Endothelial cell (in vitro differentiated cells): ENCODE results near the gene TMEM175. TPM values are rescaled to one million over a fixed set of nuclear protein-coding genes. Genes with fewer than 3 reads are reported as not detected.
"Not testable (repeated sequence)": the region's sequence is repeated elsewhere in the genome, so short reads cannot be mapped to it uniquely, and the experiment has no call there.

ENCODE experiments used
- DNase-seq: peaks from one replicate; pipeline ENCODE4 v3.0.0; 2021; ENCODE audit warnings: low spot score
- H3K27ac Mint-ChIP-seq: one replicate; pipeline ENCODE4 v1.8.0; 2021; ENCODE audit warnings: mixed read lengths, inconsistent platforms; ENCODE audit not compliant: unreplicated experiment
- H3K27me3 Mint-ChIP-seq: one replicate; pipeline ENCODE4 v1.8.0; 2021; ENCODE audit warnings: mild to moderate bottlenecking, moderate library complexity, mixed read lengths, inconsistent platforms; ENCODE audit not compliant: unreplicated experiment
- H3K36me3 Mint-ChIP-seq: one replicate; pipeline ENCODE4 v1.8.0; 2021; ENCODE audit warnings: mild to moderate bottlenecking, low read depth, mixed read lengths, inconsistent platforms; ENCODE audit not compliant: unreplicated experiment
- H3K4me1 Mint-ChIP-seq: one replicate; pipeline ENCODE4 v1.8.0; 2021; ENCODE audit warnings: mild to moderate bottlenecking, mixed read lengths, inconsistent platforms; ENCODE audit not compliant: unreplicated experiment
- H3K4me3 Mint-ChIP-seq: one replicate; pipeline ENCODE4 v1.8.0; 2021; ENCODE audit warnings: mild to moderate bottlenecking, mixed read lengths, inconsistent platforms; ENCODE audit not compliant: unreplicated experiment
- H3K9me3 Mint-ChIP-seq: one replicate; pipeline ENCODE4 v1.8.0; 2021; ENCODE audit warnings: mixed read lengths, inconsistent platforms; ENCODE audit not compliant: unreplicated experiment
- CTCF ChIP-seq: fragments of 200-600 bp; sonication (generic); IDR thresholded peaks from one replicate; pipeline ENCODE4 v1.5.0; 2021; ENCODE audit warnings: antibody characterized with exemption; ENCODE audit not compliant: unreplicated experiment
- total RNA-seq: library from RNA; stranded (reverse); fragmentation: NEBNext Ultra II Directional; extraction: Animal tissue kit (Norgen Biotek cat#: 25700); gene quantifications from one replicate; pipeline ENCODE4 v1.2.1, GENCODE V29; 2021; ENCODE audit not compliant: unreplicated experiment

TMEM175 gene
- total RNA-seq, 1 donor from 2014 or later: 31.4 TPM

- Mint-ChIP-seq H3K27me3 (peaks cover 8% of the 10 kb centered on the region), H3K9me3 (no peaks in the 10 kb centered on the region), H3K4me3 (peak overlapping the region; percentile 94), H3K36me3 (no peaks in the 10 kb centered on the region), H3K4me1 (peaks cover 24% of the 10 kb centered on the region), H3K27ac (peak overlapping the region; percentile 82)
- no peak for DNase-seq
- no peak for TF ChIP-seq CTCF
Measured at GRCh38 chr4:931194-931959, 883 bp upstream of the TMEM175 start.

- Mint-ChIP-seq H3K27me3 (peaks cover 8% of the 10 kb centered on the region), H3K4me1 (peaks cover 25% of the 10 kb centered on the region), H3K9me3 (no peaks in the 10 kb centered on the region), H3K27ac (peak overlapping the region; percentile 77), H3K4me3 (peak overlapping the region; percentile 94), H3K36me3 (no peaks in the 10 kb centered on the region)
- no peak for TF ChIP-seq CTCF
- peak; percentile 43 for DNase-seq
Measured at GRCh38 chr4:932713-933070, 432 bp downstream of the TMEM175 start.

GRCh38 chr4:939508-939907, 7.2 kb downstream of the TMEM175 start:
- not testable (repeated sequence) for DNase-seq, H3K36me3 Mint-ChIP-seq, H3K4me1 Mint-ChIP-seq, H3K9me3 Mint-ChIP-seq, H3K4me3 Mint-ChIP-seq, H3K27ac Mint-ChIP-seq, H3K27me3 Mint-ChIP-seq

- Mint-ChIP-seq H3K27ac (no peak overlapping the region), H3K27me3 (peaks cover 12% of the 10 kb centered on the region), H3K4me1 (peaks cover 5% of the 10 kb centered on the region), H3K36me3 (peaks cover under 1% of the 10 kb centered on the region), H3K9me3 (no peaks in the 10 kb centered on the region), H3K4me3 (peak overlapping the region; percentile 48)
- DNase-seq: no peak
- TF ChIP-seq CTCF: no peak
Measured at GRCh38 chr4:945274-946102, 13.2 kb downstream of the TMEM175 start.

- TF ChIP-seq CTCF: no peak
- H3K9me3 Mint-ChIP-seq: no peaks in the 10 kb centered on the region
- H3K4me3 Mint-ChIP-seq: no peak overlapping the region
- H3K27me3 Mint-ChIP-seq: peaks cover 14% of the 10 kb centered on the region
- H3K4me1 Mint-ChIP-seq: peaks cover 5% of the 10 kb centered on the region
- peaks cover 7% of the 10 kb centered on the region for H3K36me3 Mint-ChIP-seq
- no peak overlapping the region for H3K27ac Mint-ChIP-seq
- no peak for DNase-seq
Measured at GRCh38 chr4:946103-946450, 13.8 kb downstream of the TMEM175 start.
